Peyer's patch (tissue), 4 donors: ENCODE data around the gene AGAP1. TPM values are rescaled to one million over a fixed set of nuclear protein-coding genes. Genes with fewer than 3 reads are reported as not detected.

ENCODE experiments used
- DNase-seq, 3 donors: peaks; one replicate each; pipeline ENCODE4 v3.0.0-alpha.2; 2017 to 2019
- H3K27ac ChIP-seq, 4 donors: fragments of 200-600 bp; sonication (generic); one replicate each; pipeline ENCODE4 v1.5.1; 2016 to 2019
- H3K27me3 ChIP-seq, 2 donors: fragments of 200-600 bp; sonication (generic); one replicate each; pipeline ENCODE4 v1.5.1; 2019
- H3K36me3 ChIP-seq, 3 donors: fragments of 200-600 bp; sonication (generic); one replicate each; pipeline ENCODE4 v1.5.1; 2016 to 2019
- H3K4me1 ChIP-seq, 4 donors: fragments of 200-600 bp; sonication (generic); one replicate each; pipeline ENCODE4 v1.5.1; 2016 to 2019
- H3K4me3 ChIP-seq, 4 donors: fragments of 200-600 bp; sonication (generic); 1 replicate in 3 of 4; 2 replicates in 1 of 4; pipeline ENCODE4 v1.5.1; 2016 to 2019; ENCODE audit warnings: mild to moderate bottlenecking in 1 of 4
- H3K9me3 ChIP-seq, 4 donors: fragments of 200-600 bp; sonication (generic); one replicate each; pipeline ENCODE4 v1.5.1; 2016 to 2019; ENCODE audit warnings: mild to moderate bottlenecking in 1 of 4
- POLR2A ChIP-seq, 2 donors: fragments of 450-650 bp; IDR thresholded peaks; one replicate each; pipeline ENCODE4 v1.5.1; 2017; ENCODE audit warnings: antibody characterized with exemption in 2 of 2, mild to moderate bottlenecking in 2 of 2, moderate library complexity in 2 of 2
- total RNA-seq, 4 donors: library from RNA; depleted of rRNA; stranded (reverse); fragments of >200 nt; gene quantifications; one replicate each; pipeline ENCODE4 v1.1.0, GENCODE V29; 2016
- TF ChIP-seq, protein P1 (sequence below), 6 experiments: fragments of 450-650 bp in 4 of 6; fragments of 200-600 bp in 2 of 6; sonication (generic) in 1 of 6; IDR thresholded peaks; one replicate each; pipeline ENCODE4 v1.5.1; 2017 to 2019; ENCODE audit warnings: antibody characterized with exemption in 6 of 6, mild to moderate bottlenecking in 3 of 6, moderate library complexity in 1 of 6

The AGAP1 gene
- total RNA-seq, 4 donors from 2014 or later = 55.7 to 79.1 (median 66.9) TPM

DNA sequence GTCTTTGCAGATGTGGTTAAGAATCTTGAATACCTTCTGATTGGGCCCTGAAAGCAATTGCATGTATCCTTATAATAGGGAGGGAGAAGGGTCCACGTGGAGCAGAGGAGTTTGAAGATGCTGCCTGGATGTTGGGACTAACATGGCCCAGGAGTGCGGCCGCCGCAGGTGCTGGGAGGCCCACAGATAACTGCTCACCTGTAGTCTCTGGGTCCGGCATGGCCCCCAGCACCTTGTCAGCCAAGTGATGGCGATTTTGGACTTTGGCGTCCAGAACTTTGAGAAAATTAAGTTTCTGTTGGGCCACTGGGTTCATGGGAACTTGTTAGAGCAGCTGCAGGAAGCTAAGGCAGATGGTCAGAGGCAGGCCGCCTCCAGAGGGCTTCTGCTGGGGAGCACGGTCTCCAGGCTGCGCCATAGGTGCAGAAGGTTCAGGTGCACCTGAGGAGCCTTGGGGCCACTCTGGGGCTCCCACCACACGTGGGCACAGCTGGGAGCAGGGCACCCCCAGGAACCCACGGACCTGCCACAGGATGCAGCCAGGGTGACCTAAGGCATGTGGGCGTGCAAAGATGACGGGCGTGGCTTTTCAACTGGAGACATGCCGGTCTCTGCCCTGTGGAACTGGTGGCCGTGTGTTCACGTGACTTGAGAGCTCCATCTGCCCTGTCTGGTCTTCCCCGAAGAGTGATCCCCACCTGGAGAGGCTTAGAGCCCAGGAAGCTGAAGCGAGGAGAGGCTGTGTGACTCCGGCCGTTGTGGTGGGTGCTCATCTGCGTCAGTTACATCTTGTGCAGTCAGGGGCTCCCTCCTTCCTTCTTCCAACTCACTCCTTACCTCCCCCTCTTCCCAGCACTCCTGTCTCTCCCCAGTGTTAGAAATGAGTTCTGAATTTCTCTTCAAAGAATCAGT lies 277.3 kb downstream of the AGAP1 start:
- Histone ChIP-seq H3K36me3 (peaks cover 0 to 11% (median 0%) of the 10 kb centered on the region in 3 donors), H3K4me1 (no peaks in the 10 kb centered on the region), H3K9me3 (no peaks in the 10 kb centered on the region), H3K4me3 (no peak overlapping the region), H3K27me3 (no peaks in the 10 kb centered on the region), H3K27ac (no peak overlapping the region)
- TF ChIP-seq POLR2A (IDR thresholded peaks at IDR 0.05) = no peak
- TF ChIP-seq, protein P1, sequence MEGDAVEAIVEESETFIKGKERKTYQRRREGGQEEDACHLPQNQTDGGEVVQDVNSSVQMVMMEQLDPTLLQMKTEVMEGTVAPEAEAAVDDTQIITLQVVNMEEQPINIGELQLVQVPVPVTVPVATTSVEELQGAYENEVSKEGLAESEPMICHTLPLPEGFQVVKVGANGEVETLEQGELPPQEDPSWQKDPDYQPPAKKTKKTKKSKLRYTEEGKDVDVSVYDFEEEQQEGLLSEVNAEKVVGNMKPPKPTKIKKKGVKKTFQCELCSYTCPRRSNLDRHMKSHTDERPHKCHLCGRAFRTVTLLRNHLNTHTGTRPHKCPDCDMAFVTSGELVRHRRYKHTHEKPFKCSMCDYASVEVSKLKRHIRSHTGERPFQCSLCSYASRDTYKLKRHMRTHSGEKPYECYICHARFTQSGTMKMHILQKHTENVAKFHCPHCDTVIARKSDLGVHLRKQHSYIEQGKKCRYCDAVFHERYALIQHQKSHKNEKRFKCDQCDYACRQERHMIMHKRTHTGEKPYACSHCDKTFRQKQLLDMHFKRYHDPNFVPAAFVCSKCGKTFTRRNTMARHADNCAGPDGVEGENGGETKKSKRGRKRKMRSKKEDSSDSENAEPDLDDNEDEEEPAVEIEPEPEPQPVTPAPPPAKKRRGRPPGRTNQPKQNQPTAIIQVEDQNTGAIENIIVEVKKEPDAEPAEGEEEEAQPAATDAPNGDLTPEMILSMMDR (IDR thresholded peaks at IDR 0.05) = no peak
- no peak for DNase-seq

DNA sequence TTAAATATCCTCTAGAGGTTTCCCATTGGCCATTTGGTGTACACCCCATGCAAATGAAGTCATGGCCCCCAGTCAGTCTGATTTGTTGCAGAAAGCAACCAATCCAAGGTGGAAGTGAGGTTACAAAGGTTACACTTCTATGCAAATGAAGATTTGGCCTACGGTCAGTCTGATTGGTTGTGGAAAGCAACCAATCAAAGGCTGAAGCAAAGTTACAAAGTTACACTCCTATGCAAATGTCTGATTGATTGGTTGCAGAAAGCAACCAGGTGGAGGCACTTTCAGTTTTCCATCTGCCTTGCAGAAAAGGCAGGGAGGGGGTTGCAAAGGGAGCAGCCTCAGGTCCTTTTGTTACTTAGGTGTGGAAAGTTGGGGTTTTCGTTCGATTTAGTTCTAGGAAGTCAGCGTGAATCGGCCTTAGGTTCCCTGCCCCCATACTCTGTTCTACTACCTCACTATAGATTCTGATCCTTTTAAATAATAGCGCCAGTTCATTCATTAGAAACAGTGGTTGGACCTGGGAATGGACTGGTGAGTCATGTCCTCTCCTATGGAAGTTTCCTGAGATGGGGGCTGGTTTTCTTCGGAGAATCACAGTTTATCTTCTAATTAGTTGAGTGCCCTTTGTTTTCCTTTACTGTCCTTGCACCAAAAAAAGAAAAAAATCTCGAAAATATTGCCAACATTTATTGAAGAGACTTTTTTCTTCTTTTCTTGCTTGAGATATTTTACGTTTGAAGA lies 279.5 kb downstream of the AGAP1 start:
- no peak overlapping the region for H3K27ac ChIP-seq
- no peaks in the 10 kb centered on the region for H3K4me1 ChIP-seq
- TF ChIP-seq, protein P1 (IDR thresholded peaks at IDR 0.05) = no peak
- TF ChIP-seq POLR2A (IDR thresholded peaks at IDR 0.05) = no peak
- DNase-seq = no peak
- H3K36me3 ChIP-seq = peaks cover 0 to 9% (median 0%) of the 10 kb centered on the region in 3 donors
- H3K27me3 ChIP-seq = no peaks in the 10 kb centered on the region
- no peak overlapping the region for H3K4me3 ChIP-seq
- no peaks in the 10 kb centered on the region for H3K9me3 ChIP-seq

DNA sequence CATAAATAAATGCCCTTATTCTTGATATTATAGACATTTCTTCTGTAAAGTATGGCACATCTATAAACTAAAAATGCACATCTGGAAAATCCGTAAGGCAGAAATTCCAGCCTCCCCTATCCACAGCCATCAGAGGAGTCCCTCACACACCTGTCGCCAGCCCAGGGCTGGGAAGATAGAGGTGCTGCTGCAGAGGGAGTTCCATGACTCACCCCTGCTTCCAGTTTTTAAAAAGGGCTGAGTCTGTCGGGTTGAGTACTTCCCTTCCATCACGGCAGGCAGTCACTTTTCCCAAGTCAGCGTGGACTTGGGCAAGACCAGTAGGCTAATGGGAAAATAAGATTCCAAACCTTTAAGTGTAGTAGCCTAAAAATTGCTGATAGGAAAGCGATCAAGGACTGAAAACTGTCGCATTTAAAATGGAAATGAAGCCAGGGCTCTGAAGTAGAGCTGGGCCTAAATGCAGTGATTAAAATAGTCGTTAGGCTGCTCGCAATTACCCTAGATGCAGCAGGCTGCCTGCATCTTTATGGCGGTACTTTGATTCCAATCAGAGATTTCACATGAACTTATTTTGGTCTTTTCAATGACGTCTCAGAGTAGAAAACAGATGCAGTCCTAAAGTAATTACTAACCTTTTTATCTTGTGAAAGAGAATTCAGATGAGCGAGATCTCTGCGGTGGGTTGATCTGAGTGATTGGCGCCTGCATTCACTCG lies 280.5 kb downstream of the AGAP1 start:
- H3K36me3 ChIP-seq = peaks cover 0 to 9% (median 0%) of the 10 kb centered on the region in 3 donors
- DNase-seq = no peak
- no peaks in the 10 kb centered on the region for H3K4me1 ChIP-seq
- no peak overlapping the region for H3K4me3 ChIP-seq
- TF ChIP-seq, protein P1 (IDR thresholded peaks at IDR 0.05) = no peak
- no peaks in the 10 kb centered on the region for H3K27me3 ChIP-seq
- no peaks in the 10 kb centered on the region for H3K9me3 ChIP-seq
- no peak overlapping the region for H3K27ac ChIP-seq

DNA sequence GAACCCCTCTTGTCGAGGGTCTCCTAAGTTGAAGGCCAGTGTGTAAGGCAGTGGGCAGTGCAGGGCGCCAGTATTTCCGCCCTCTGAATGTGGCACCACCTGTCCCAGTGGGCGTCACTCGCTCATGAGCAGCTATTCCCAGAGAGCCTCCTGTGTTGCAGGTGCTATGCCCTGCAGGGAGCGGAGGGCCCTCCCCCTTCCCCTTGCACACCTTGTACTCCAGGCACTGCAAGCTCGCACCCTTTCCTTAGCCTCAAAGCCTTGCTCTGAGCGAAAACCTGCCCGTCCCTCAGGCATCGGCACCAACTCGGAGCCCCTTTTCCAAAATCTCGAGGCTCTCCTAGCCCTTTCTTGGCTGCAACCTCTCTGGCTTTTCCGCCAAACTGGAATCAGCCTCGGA lies 282.7 kb downstream of the AGAP1 start:
- H3K4me1 ChIP-seq = no peaks in the 10 kb centered on the region
- no peaks in the 10 kb centered on the region for H3K9me3 ChIP-seq
- no peaks in the 10 kb centered on the region for H3K27me3 ChIP-seq
- no peak overlapping the region for H3K4me3 ChIP-seq
- H3K36me3 ChIP-seq = peaks cover 0 to 7% (median 0%) of the 10 kb centered on the region in 3 donors
- H3K27ac ChIP-seq = no peak overlapping the region
- TF ChIP-seq, protein P1 (IDR thresholded peaks at IDR 0.05) = no peak
- no peak for TF ChIP-seq POLR2A (IDR thresholded peaks at IDR 0.05)
- no peak for DNase-seq

DNA sequence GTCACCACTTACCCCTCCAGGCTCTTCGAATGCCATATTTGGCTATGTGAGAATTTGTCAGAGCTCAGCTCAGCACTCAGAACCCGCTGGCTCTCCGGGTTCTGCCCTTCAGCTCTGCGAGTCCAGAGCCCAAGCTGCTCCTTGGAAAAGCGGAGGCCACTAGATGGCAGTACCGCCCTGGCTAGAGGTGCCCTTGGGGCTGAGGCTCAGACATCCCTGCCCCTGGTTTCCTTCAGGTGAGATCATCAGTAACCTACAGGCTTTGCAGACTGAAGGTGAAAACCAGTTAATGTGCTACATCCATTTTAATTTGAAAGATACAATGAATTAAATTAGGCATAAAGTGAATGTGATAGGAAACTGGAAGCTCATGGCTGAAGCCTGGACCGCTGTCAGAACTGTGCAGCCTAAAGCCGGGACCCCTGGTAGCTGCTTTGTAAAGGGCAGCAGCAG lies 285.6 kb downstream of the AGAP1 start:
- Histone ChIP-seq H3K9me3 (no peaks in the 10 kb centered on the region), H3K4me3 (no peak overlapping the region), H3K27ac (no peak overlapping the region), H3K4me1 (no peaks in the 10 kb centered on the region), H3K36me3 (peaks cover 0 to 5% (median 0%) of the 10 kb centered on the region in 3 donors), H3K27me3 (no peaks in the 10 kb centered on the region)
- TF ChIP-seq, protein P1 (IDR thresholded peaks at IDR 0.05) = peak in 4 of 6 experiments; percentile 58 to 73 (median 71)
- no peak for TF ChIP-seq POLR2A (IDR thresholded peaks at IDR 0.05)
- peak; percentile 23 to 84 (median 81) for DNase-seq
